Panc1 (cell line): ENCODE data around the gene PREB.

Source experiments
- CTCF ChIP-seq: fragments of 450-650 bp; IDR thresholded peaks from 2 replicates; pipeline ENCODE4 v1.5.1; 2017; ENCODE audit warnings: mild to moderate bottlenecking
- POLR2AphosphoS5 ChIP-seq: IDR thresholded peaks from 2 replicates; pipeline ENCODE4 v1.6.1; 2012; ENCODE audit warnings: mild to moderate bottlenecking, low read depth, low read length, moderate library complexity
- SIN3A ChIP-seq: IDR thresholded peaks from 2 replicates; pipeline ENCODE4 v1.6.1; 2012; ENCODE audit warnings: low read depth, mild to moderate bottlenecking, low read length, moderate library complexity, borderline replicate concordance; ENCODE audit not compliant: insufficient read depth
- TCF7L2 ChIP-seq: IDR thresholded peaks from 2 replicates; pipeline ENCODE4 v1.6.1; 2011; ENCODE audit warnings: mild to moderate bottlenecking, low read depth, low read length, inconsistent platforms
- TF ChIP-seq, protein P1 (sequence below), 2 experiments: IDR thresholded peaks; 2 replicates each; pipeline ENCODE4 v1.6.1; 2011 to 2012; ENCODE audit warnings: low read depth in 2 of 2, control low read depth in 1 of 2, low read length in 1 of 2, mild to moderate bottlenecking in 1 of 2, moderate library complexity in 1 of 2; ENCODE audit not compliant: insufficient read depth in 1 of 2

DNA sequence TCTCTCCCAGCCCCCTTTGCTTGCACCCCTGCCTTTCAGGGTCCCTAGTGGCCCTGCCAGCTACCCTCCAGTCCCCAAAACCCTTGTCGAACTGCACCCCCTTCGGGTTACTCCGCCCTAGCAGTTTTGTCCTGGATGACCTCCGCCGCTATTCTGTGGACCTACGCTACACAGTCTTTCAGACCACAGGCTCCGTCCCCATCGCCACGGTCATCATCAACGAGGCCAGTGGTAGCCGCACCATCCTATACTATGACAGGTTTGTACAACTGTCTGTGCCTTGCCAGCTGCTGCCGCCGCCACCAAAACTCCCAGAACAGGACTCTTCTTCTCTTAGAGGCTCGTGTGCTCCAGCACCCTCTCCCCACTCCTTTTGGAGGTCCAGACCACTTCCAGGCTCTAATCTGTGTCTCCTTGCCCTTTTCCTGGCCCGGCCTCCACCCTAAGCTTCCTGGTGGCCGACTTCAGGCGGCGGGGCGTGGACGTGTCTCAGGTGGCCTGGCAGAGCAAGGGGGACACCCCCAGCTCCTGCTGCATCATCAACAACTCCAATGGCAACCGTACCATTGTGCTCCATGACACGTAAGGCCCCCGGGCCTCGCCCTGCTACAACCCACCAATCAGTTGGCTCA is 40.0 kb downstream of the PREB start:
- TF ChIP-seq CTCF (no peak), SIN3A (no peak), TCF7L2 (no peak), POLR2AphosphoS5 (no peak)
- TF ChIP-seq, protein P1, sequence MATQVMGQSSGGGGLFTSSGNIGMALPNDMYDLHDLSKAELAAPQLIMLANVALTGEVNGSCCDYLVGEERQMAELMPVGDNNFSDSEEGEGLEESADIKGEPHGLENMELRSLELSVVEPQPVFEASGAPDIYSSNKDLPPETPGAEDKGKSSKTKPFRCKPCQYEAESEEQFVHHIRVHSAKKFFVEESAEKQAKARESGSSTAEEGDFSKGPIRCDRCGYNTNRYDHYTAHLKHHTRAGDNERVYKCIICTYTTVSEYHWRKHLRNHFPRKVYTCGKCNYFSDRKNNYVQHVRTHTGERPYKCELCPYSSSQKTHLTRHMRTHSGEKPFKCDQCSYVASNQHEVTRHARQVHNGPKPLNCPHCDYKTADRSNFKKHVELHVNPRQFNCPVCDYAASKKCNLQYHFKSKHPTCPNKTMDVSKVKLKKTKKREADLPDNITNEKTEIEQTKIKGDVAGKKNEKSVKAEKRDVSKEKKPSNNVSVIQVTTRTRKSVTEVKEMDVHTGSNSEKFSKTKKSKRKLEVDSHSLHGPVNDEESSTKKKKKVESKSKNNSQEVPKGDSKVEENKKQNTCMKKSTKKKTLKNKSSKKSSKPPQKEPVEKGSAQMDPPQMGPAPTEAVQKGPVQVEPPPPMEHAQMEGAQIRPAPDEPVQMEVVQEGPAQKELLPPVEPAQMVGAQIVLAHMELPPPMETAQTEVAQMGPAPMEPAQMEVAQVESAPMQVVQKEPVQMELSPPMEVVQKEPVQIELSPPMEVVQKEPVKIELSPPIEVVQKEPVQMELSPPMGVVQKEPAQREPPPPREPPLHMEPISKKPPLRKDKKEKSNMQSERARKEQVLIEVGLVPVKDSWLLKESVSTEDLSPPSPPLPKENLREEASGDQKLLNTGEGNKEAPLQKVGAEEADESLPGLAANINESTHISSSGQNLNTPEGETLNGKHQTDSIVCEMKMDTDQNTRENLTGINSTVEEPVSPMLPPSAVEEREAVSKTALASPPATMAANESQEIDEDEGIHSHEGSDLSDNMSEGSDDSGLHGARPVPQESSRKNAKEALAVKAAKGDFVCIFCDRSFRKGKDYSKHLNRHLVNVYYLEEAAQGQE (IDR thresholded peaks at IDR 0.05; ENCODE audit: insufficient read depth in 1 of 2, low read depth in 2 of 2, low read length in 1 of 2): no peak
